AG09319 (cell line): ENCODE results near the gene SDCBP2.
A peak's percentile ranks its signal among the peaks of the same experiment; 100 is the strongest.

ENCODE experiments used
- DNase-seq: peaks from one replicate; pipeline ENCODE4 v3.0.0-alpha.2; 2010; ENCODE audit warnings: low read depth; ENCODE audit errors: extremely low read depth
- TF ChIP-seq, protein P1 (sequence below): IDR thresholded peaks from 2 replicates; pipeline ENCODE4 v1.5.1; 2011; ENCODE audit warnings: low read depth, mild to moderate bottlenecking, inconsistent platforms, low read length, moderate library complexity

SDCBP2 gene

DNA sequence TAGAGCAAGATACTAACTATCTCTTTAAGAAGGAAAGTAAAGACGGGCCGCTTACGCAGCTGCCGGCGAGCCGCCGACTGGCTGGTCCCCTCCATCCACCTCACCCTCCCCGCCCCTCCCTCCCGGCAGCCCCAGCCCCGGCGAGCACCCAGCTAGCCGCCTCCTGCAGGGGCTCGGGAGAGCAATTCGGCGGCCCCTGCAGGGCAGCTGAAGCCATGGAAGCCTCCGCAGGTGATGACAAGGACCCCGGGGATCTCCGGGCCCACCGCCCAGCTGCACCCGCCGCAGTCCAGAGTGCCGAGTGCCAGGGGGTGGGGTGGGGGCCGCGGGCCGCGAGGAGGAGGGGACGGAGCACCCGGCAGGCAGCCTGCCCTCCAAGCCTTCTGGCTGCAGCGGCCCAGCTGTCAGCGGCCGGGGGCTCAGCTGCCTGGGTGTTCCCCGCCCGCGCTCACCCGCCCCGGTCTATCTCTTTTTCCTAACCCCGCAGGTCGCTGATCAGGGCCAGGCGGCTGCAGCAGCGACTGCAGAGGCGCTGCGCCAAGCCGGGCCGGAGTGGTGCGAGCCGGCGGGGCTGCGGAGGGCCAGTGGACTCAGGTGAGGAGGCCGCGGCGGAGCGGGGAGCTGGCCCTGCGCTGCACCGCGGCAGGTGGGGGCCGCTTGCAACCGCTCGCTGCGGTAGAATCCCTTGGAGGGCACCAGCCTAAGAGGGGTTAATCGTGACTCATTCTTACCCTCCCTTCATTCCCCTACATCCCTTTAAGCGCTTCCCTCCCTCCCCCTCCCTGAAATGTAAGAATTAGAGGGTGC is 62.6 kb downstream of the SDCBP2 start, which contains the start of gene SNPH:
Gene SNPH (plus strand): TSS at position 128 of the 807 bp plus-strand sequence. CDS start 29,946 bp downstream, outside the sequence.
- TF ChIP-seq, protein P1, sequence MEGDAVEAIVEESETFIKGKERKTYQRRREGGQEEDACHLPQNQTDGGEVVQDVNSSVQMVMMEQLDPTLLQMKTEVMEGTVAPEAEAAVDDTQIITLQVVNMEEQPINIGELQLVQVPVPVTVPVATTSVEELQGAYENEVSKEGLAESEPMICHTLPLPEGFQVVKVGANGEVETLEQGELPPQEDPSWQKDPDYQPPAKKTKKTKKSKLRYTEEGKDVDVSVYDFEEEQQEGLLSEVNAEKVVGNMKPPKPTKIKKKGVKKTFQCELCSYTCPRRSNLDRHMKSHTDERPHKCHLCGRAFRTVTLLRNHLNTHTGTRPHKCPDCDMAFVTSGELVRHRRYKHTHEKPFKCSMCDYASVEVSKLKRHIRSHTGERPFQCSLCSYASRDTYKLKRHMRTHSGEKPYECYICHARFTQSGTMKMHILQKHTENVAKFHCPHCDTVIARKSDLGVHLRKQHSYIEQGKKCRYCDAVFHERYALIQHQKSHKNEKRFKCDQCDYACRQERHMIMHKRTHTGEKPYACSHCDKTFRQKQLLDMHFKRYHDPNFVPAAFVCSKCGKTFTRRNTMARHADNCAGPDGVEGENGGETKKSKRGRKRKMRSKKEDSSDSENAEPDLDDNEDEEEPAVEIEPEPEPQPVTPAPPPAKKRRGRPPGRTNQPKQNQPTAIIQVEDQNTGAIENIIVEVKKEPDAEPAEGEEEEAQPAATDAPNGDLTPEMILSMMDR, result no peak; the same call in 1 of the 2 replicates
- DNase-seq, result peak; percentile 29

DNA sequence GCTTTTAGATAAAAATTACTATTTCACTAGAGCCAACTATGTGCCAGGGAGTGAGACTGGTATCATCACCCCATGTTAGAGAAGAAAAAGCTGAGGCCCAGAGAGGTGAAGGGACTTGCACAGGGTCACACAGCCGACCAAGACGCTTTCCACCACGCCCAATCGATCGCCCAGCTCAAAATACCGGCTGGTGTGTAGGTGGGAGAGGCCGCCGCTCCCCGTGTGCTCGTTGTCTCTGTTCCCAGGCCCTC is 63.1 kb downstream of the SDCBP2 start:
- TF ChIP-seq, protein P1, result no peak
- DNase-seq, result no peak

DNA sequence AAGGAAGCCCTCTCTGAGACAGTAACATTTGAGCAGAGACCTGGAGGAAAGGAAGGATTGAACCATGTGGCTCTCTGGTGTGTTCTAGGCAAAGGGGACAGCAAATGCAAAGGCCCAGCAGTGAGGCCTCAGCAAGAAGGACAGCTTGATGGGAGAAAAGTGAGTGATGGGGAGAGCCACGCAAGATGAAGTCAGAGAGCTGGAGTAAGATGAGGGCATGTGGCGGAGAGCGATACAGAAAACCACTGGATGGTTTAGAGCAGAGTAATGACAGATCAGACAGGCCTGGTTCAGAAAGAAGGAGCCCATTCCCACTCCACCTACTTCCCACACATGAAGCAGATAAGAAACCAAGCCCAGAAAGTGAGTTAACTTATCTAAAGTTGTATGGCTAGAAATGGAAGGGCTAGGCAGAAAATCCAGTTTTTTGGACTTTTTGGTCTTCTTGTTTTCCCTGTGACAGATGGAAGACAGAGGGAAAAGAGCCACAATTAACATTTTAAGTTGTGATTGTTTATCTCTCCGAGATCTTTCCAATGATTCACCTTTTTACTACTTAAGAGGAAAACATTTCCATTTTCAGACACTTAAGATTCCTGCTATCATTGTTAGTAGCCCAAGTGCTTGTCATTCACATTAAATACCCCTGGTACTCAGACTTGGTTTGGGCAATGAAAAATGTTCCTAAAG is 63.6 kb downstream of the SDCBP2 start:
- TF ChIP-seq, protein P1, result no peak
- no peak for DNase-seq

DNA sequence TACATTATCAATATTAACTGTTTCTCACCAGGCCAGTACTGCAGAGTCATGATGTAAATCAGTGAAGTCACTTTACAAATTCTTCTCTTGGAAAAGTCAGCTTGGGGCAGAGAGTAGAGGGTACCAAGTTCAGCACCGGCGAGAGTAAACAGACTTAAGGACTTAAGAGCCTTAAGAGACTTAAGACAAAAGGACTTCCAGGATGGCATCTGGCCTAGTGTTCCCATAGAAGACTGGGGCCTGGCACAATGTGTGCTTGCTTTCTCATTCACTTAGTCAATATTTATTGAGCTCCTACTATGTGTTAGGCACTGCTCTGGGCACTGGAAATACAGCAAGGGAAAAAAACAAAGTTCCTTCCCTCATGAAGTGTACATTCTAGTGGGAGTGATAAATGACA is 64.2 kb downstream of the SDCBP2 start:
- no peak for DNase-seq
- TF ChIP-seq, protein P1, result no peak

DNA sequence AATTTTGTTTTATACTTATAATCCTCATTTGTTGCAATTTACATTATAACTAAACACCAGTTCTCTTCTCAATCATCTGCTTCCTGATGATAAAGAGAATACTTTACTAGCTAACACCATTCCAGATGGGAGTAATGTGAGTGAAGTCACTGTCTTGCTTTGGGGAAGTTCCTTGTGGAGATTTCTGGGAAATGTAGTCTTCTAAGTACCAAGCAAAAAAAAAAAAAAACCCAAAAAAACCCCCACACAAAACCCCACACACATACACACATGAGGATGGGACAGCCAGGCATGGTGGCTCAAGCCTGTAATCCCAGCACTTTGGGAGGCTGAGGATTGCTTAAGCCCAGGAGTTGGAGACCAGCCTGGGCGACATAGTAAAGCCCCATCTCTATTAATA is 65.1 kb downstream of the SDCBP2 start:
- TF ChIP-seq, protein P1, result no peak
- no peak for DNase-seq
